NCI-H774 (cell line): ENCODE measurements around the gene SLC30A10.
"Not testable (repeated sequence)": the region's sequence is repeated elsewhere in the genome, so short reads cannot be mapped to it uniquely, and the experiment has no call there.

ENCODE experiments used
- DNase-seq: peaks from one replicate; lab custom pipeline; 2025; lab: John Stamatoyannopoulos, UW

Gene SLC30A10

DNA sequence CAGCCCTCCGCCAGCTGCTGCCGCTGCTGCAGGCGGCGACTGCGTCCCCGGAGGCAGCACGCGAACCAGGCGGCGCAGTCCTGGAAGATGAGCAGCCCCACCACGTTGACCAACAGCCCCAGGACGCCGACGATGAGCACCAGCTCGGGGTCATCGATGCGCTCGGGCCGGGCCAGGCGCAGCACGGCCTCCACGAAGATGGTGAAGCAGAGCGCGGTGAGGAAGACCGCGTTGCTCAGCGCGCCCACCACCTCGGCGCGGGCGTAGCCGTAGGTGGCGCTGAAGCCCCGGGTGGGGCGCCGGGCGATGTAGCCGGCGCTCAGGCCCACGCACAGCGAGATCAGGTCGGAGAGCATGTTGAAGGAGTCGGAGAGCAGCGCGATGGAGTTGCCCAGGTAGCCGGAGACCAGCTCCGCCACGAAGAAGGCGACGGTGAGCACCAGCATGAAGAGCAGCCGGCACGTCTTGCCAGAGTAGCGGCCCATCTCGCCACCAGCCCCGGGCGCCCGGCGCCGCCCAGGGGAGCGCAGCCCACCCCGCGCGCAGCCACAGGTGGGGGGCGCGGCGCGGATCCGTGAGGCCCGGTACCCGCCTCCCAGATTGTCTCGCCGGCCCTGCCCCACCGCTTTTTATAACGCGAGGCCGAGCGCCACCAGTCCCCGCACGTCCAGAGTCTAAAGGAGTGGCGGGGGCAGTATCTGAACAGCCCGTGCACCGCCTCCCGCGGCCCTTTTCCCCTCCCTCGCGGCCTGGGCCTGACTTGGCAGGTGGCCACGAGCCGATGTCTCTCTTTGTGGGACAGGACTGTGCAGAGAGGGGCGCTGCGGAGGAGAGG, at the start of gene SLC30A10:
Gene SLC30A10, minus strand, starts transcription at position 602 of the 835 bp plus-strand sequence. Its CDS starts 117 bp downstream, at position 485.
- no peak for DNase-seq

DNA sequence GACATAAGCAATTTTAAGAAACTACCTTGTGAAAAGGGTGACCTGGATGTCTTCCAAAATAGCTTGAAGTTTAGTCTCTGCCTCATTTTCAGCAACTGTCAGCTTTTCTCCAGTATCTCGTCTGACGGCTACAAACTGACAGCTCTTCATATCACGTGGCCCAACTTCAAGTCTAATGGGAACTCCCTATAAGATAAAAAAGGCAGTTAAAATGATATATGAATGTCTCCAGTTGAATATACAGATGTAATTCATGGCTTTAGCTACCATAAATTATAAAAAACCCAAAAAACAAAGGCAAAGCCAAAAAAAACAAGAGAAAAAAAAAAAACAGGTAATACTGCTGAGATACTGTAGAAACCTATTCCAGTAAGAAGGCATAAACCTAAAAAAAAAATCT, 44.9 kb upstream of the SLC30A10 start:
- no peak for DNase-seq

DNA sequence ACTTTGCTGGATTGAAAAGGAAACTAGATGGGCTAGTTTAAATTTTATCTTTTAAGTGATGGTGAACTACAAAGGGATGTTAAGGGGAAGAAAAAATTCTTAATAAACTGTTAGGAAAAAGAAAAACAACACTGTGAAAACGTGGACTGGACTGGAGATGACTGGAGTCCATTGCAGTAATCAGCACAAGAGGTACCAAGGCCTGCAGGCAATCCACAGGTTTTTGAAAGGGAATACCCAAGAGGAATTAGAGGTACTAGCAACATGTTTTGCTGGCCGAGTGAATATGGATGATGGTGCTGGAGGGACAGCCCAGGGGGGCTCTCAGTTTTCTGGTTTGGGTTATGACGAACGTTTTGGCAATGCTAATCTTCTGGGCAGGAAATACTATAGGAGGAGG, 39.0 kb upstream of the SLC30A10 start:
- DNase-seq: no peak

DNA sequence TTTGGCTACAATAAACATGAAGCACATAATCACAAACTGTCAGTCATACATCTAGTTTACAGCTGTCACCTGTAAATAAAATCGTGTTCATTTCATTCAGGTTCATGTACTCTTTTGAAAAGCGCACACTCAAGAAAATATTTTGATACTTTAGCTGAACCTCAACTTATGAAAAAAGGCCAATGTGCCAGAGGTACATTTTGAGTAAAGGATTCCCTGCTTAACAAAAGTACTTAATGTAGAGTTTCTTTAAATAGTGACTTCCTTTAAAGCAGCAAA, 37.7 kb upstream of the SLC30A10 start:
- no peak for DNase-seq

DNA sequence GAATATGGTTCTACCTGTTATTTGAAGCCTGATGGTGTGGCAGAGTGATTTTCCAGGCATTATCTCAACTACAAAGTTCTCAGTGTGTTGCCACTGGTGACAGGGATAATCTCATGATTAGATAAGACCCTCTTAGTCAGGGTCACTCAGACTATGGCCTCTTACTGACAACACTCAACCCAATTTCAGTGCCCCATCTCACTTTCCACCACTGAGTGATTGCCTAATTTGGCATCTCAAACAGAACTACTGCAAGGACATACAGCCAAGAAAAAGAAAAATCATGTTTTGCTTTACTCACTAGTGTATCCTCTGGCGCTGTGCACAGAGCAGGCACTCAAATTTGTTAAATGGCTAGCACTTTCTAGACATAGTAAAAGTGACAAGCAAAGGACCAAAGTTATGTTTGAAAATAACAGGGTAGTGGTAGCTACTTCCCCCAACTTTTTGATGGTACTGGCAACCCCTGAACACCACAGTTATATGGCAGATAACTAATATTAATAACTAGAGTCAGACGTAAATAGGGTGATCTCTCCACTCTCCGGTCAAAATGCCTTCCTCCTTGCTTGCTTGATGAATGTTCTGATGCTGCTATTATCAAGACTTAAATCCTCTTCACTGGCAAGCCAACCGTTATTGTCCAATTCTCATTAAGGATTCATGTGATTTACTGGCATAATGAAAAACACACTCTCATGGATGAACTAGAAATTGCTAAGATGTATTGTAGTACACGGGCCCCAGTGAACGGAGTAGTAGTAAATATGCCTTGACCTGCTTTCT, 37.1 kb upstream of the SLC30A10 start:
- DNase-seq: no peak

DNA sequence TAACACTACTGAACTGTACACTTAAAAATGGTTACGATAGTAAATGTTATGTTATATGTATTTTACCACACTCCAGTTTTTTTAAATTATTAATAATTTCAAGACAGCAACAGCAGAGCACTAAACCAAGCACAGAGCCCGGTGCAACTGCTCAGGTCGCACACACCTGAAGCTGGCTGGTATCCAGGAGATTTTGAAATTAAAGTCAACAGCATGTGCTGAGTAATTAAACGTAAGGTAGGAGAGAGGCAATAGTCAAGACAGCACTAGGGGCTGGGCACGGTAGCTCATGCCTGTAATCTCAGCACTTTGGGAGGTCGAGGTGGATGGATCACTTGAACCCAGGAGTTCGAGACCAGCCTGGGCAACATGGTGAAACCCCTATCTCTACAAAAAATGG, 35.1 kb upstream of the SLC30A10 start:
- DNase-seq: no peak

DNA sequence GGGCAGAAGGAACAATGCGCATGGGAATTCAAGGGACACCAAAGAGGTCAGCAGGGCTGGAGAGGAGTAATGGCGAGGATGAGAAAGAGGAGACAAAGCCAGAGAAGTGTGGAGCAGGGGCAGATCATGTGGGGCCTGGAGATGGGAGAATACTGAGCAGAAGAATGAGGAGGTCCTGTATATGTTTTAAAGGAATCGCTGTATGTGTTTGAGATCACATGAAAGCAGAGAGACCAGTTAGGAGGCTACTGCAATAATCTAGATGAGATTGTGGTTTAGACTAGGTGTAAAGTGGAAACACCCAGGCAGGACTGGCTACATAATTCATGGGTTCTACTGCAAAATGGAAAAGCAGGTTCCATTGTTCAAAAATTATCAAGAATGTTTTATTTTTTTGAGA, 33.3 kb upstream of the SLC30A10 start:
- no peak for DNase-seq

DNA sequence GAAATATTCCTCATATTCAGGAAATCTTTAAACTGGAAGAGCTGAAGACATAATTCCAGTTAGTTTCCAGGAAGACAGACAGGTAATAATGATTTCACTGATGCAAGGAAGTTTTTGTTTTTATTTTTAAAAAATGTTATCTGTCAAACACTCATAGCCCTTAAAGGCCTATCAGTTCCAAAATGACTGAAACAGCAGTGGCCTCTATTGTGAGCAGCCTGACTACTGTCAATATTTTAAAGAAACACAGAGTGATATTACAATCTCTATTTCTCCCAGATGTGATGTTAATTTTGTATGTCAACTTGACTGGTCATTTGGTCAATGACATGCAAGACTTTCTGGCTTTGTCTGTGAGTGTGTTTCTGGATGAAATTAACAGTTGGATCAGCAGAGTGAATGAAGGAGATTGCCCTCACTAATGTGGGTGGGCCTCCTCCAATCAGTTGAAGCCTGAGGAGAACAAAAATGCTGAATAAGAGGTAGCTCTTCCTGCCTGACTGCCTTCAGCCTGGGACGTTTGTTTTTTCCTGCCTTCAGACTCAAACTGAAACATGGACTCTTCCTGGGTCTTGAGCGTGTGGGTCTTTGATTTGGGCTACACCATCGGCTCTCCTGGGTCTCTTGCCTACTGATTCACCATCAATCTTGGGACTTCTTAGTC, 31.3 kb upstream of the SLC30A10 start:
- DNase-seq: no peak

DNA sequence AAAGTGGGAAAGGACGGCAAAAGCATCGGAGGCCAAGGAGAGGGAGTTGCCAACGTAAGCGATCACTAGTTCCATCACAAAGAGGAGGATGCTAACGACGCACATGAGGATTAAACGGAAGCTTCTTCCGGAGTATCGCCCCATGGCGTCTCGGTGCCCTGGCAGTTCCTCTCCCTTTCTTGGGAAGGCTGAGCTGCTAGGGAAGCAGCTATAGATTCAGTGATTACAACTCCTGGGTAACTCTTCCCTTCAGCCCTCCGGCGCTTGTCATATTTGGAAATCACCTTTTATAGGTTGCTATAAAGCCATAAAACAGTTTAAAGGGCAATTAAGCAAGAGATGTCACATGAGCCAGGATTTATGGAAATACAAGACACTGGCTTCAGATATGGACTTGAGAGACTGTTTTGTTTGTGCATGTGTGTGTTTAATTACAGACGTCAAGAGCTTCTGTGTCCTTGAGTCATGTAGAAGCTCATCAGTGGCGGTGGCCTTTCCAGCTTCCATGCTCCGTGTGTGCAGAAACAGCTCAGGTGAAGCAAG, 30.6 kb upstream of the SLC30A10 start:
- no peak for DNase-seq

DNA sequence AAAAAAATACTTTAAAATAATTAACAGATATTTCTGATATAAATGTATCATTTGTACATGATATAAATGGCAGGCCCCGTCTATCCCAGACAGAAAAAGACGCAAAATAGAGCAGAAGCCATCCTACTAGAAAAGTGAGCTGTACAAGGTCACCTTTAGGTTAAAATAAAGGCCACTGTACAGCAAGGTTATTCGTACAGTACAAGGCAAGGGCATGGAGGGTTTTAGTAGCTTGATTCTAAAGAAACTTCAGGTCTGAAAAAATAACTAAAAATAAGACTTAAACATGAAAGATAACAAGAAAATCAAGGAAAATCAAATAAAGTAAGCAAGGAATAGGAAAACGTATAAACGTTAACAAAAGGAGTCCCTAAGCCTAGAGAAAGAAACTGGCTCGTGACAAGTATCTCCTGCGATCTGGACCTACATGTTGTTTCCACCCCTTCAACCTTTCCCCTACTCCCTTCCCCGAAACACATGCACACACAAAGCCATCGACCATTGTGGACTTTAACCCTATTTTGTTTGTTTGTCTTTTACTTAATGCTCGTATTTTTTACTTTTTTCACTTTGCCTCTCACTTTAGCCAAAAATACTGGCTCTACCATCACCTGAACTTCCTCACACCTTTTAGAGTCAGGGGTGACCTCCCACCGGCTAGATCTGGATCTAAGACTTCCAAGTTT, 26.5 kb upstream of the SLC30A10 start:
- DNase-seq: no peak

DNA sequence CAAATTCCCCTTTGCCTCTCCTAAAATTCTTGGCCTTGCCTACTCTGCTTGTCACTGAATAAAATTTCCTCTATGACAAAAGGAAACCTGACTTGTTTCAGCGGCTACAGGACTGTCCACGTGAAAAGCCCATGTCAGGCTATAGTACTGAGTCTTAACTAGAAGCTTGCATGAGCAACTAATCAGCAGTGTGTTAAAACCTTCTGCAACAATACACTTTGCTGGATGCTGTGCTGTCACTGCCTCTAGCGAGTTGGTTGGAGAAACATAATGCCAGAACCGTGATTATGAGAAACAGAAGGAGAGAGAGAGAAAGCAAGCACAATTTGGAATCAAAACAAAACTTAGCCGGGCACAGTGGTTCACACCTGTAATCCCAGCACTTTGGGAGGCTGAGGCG, 25.7 kb upstream of the SLC30A10 start:
- no peak for DNase-seq

DNA sequence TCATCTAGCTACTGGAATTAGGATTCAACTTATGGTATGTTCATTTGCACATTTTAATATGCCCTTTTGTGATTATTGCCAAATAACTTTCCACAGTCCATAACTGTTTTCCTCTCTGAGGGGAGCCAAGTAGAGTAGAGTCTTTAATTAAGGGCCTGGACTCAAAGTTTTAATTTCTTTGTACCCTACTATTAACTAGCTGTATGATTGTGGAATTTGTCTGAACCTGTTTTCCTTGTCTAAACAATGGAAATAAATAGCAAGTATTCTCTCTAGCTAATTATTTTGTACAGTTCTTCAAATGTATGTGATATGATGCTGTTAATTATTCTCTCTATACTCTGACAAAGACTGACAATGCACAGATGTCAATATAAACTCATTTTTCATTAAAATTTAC, 24.0 kb upstream of the SLC30A10 start:
- DNase-seq: no peak

DNA sequence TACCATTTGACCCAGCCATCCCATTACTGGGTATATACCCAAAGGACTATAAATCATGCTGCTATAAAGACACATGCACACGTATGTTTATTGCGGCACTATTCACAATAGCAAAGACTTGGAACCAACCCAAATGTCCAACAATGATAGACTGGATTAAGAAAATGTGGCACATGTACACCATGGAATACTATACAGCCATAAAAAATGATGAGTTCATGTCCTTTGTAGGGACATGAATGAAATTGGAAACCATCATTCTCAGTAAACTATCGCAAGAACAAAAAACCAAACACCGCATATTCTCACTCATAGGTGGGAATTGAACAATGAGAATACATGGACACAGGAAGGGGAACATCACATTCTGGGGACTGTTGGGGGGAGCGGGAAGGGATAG, 20.9 kb upstream of the SLC30A10 start:
- not testable (repeated sequence) for DNase-seq

DNA sequence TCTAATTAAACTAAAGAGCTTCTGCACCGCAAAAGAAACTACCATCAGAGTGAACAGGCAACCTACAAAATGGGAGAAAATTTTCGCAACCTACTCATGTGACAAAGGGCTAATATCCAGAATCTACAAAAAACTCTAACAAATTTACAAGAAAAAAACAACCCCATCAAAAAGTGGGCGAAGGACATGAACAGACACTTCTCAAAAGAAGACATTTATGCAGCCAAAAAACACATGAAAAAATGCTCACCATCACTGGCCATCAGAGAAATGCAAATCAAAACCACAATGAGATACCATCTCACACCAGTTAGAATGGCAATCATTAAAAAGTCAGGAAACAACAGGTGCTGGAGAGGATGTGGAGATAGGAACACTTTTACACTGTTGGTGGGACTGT, 20.4 kb upstream of the SLC30A10 start:
- DNase-seq: not testable (repeated sequence)

DNA sequence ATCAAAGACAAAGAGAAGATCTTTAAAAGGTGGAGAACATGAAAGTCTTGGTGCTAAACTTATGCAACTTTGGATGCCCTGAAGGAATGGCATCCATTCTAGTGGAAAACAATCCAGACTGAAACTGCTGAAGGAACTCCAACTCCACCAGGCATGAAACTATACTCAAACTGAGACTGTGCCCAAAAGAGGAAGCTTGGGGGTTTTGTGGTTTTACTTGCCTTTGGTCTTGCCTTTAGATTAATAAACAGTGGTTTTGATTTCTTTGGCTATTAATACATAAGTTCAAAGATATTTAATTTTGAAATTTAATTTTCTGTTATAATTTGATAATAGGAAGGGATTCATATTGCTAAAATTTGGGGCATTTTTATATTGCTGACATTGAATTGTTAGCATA, 17.4 kb upstream of the SLC30A10 start:
- no peak for DNase-seq

DNA sequence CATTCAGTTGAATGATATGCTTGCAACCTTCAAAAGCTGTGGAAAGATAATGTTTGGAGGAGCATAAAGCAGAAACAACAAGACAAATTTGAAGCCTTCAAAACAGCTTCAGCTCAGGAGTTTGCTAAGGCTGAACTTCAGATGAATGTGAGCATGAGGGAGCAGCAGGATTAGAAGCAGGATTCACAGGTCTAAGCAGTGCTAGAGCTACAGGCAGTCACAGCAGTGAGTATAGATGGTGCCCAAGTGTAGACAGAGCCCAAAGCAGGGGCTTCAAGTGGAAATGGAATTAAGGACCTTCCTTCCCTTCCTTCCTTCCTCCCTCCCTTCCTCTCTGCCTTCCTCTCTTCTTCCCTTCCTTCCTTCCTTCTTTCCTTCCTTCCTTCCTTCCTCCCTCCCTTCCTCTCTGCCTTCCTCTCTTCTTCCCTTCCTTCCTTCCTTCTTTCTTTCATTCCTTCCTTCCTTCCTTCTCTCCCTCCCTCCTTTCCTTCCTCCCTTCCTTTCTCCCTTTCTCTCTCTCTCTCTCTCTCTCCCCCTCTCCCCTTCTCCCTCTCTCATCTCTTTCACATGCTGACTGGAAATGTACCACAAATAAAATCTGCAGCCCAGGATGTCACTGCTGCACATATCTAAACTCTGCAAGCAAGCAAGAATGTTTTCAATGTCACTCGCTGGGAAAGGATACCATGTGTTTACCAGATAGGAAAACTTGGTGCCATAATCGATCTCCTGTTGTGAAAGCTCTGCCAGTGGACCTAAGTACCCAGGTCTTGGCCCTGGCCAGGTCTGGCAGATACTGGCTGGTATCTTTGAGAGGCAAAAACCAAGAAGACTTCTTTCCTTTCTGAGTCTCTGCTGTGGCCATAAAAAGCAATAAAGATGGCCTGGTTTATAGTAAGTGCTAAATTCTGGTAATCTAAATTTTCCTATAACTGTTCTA, 13.1 kb upstream of the SLC30A10 start:
- DNase-seq: no peak

DNA sequence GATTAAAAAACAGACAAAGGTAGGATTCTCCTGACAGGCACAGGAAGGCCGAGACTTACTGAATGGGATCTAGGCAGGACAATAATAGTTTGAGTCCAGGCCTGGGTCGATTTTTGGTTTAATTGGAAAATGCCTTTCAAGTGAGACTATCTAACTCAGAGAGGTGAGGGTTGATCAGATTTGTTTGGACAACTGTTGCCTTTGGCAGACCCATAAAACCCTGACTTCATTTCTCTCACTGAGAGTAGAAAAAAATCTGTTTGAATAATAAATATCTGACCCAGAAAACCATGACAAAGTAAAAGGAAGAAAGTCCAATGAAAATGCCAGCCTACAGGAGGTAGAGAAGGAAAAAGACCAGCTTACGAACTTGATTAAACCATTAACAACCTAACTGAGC, 12.3 kb upstream of the SLC30A10 start:
- DNase-seq: no peak

DNA sequence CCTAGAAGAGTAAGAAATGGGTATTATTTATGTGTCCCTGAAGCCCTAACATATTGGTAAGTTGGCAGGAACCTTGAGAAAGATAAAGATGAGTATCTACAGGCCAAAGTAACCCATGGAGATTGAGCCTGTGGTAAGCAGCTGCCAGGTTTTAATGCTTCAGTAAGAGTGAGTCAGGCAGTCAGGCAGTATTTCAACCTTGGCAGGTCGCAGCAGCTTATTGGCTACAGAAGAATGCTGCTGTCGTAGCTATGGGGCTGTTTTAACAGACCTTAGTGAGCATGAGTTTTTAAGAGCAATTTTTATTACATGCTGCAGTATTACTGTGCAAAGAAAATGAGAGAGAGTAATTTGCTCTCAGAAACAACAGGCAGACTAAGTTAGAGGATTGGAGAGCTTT, 10.3 kb upstream of the SLC30A10 start:
- no peak for DNase-seq

DNA sequence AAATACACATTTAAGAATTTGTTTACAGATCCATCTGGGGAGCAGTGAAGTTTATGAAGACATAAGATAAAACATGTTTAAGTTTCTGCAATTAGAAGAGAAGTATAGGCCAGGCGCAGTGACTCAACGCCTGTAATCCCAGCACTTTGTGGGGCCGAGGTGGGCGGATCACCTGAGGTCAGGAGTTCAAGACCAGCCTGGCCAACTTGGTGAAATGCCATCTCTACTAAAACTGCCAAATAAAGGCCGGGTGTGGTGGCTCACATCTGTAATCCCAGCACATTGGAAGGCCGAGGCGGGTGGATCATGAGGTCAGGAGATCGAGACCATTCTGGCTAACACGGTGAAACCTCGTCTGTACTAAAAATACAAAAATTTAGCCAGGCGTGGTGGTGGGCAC, 5.4 kb upstream of the SLC30A10 start:
- not testable (repeated sequence) for DNase-seq

DNA sequence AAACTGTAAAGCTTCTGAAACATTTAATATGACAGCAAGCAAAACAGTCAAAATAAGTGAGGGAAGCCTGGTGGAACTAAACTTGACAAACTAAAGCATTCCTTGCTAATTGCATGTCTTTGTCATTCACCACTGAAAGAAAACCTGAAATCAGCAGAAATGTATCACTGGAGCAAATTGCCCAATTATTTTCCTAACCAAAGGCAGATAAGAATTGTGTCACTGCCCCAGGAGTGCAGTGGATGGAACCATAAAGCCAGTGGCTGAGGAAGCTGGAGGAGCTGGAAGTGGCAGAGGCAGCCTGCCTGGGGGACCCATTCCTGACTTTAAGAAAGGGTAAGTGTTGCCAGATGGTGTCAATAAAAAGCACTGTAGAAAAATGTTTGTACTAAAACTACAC, 2.7 kb upstream of the SLC30A10 start:
- DNase-seq: no peak

DNA sequence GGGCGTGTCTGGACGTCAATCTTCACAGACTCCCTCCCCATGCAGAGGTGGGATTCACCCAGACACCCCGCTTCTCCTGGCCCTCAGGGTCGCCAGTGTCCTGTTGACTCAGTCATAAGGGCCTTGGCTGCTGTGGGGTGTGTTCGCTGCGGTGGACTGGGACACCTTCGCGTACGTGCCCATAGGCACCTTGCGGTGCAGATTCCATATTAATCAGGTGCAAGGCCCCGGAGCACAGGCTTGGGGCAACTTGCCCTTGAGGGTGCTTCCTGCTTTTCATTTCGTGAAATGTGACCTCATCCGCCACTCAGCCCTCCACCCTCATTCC, 398 bp upstream of the SLC30A10 start:
- no peak for DNase-seq
